ENCODE measurements around the gene PXYLP1.
A peak's percentile ranks its signal among the peaks of the same experiment; 100 is the strongest.

Gene PXYLP1

DNA sequence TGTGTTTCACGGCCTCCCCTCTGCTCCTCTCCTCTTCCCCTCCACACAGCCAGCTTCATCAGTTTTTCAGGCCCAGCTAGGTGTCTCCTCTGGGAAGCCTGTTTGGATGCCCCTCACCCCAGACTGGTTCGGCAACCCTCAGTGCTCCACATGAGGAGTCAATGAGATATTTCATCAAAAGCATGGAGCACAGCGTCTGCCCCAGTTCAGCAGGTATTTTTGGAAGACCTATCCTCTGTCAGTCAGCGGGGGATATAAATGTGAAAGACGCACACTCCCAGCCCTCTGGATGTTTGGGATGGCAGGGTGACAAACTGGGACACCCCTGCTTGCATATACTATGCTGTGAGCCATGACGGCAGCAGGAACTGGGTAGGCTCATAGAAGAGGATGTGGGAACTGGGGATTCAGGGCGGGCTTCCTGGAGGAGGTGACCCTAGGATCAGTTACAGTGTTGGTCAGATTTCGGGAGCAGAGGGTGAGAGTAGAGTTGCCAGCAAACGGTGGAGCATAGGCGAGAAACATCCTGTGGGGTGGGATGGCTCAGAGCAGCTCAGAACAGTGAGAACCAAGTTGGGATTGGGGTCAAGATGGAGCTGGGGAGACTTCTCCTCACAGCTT is 42.9 kb downstream of the PXYLP1 start:
- Histone ChIP-seq H3K79me1 (replicated peaks; ENCODE audit: low read length, poor library complexity, severe bottlenecking) (no peaks in the 10 kb centered on the region), H3K14ac (ENCODE audit: low read length in 2 of 2) (peak overlapping the region in 1 of 2 experiments; percentile 53), H2BK15ac (ENCODE audit: low read depth, poor library complexity, severe bottlenecking) (no peak overlapping the region), H3K9me3 (ENCODE audit: control insufficient read depth, low read length) (no peaks in the 10 kb centered on the region), H2BK12ac (ENCODE audit: low read length in 2 of 2) (no peak overlapping the region), H4K8ac (ENCODE audit: low read length) (no peak overlapping the region), H3K27ac (ENCODE audit: low read length, poor library complexity, severe bottlenecking) (no peak overlapping the region), H4K91ac (ENCODE audit: low read length) (peak overlapping the region; percentile 10), H3K18ac (ENCODE audit: low read depth in 1 of 2, low read length in 2 of 2) (peak overlapping the region in 1 of 2 experiments; percentile 41), H3K4me3 (ENCODE audit: insufficient read depth in 1 of 2, low read depth in 1 of 2, low read length in 2 of 2) (no peak overlapping the region), H3K4me2 (ENCODE audit: low read length, poor library complexity, severe bottlenecking) (no peak overlapping the region), H2AFZ (ENCODE audit: low read depth, low read length) (no peak overlapping the region), H2BK120ac (ENCODE audit: low read depth, low read length) (no peak overlapping the region), H3K4ac (ENCODE audit: low read depth in 1 of 2, low read length in 2 of 2) (no peak overlapping the region), H3K36me3 (ENCODE audit: control insufficient read depth in 1 of 2, insufficient read depth in 2 of 2, low read depth in 1 of 2, low read length in 2 of 2) (peaks cover 2 to 7% of the 10 kb centered on the region in 2 experiments), H3K27me3 (ENCODE audit: control insufficient read depth in 1 of 2, insufficient read depth in 1 of 2, low read length in 2 of 2) (no peaks in the 10 kb centered on the region), H2BK5ac (ENCODE audit: low read depth, low read length, poor library complexity, severe bottlenecking) (no peak overlapping the region), H3K9ac (ENCODE audit: low read length) (no peak overlapping the region), H3K4me1 (ENCODE audit: control insufficient read depth, insufficient read depth, low read depth, low read length) (peaks cover 13% of the 10 kb centered on the region), H2AK5ac (ENCODE audit: low read length, severe bottlenecking) (no peak overlapping the region), H3K23ac (ENCODE audit: low read length in 2 of 2) (no peak overlapping the region)
- DNase-seq = no peak
- 96% methylated on average over 10 of the region's 10 CpGs for WGBS

DNA sequence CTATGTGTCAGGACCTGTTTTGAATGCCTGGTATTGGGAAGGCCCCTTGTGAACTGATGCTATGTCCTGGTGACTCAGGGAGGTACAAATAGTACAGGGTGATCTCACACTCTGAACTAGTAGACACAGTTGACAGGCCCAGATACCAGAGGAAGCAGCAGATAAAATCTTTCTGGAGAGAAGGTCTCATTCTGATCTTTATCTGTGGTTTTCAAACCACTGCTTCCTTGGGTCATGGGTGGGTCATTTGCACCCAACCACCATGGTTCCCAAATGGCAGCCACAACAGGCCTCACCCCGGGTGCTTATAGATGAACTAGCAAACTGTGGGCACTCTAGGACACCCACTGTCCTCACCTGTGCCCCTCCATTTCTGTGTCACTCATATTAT is 43.4 kb downstream of the PXYLP1 start:
- Histone ChIP-seq H3K4me3 (ENCODE audit: insufficient read depth in 1 of 2, low read depth in 1 of 2, low read length in 2 of 2) (no peak overlapping the region), H3K27me3 (ENCODE audit: control insufficient read depth in 1 of 2, insufficient read depth in 1 of 2, low read length in 2 of 2) (no peaks in the 10 kb centered on the region), H2AK5ac (ENCODE audit: low read length, severe bottlenecking) (no peak overlapping the region), H3K79me1 (replicated peaks; ENCODE audit: low read length, poor library complexity, severe bottlenecking) (no peaks in the 10 kb centered on the region), H2BK120ac (ENCODE audit: low read depth, low read length) (no peak overlapping the region), H2BK15ac (ENCODE audit: low read depth, poor library complexity, severe bottlenecking) (no peak overlapping the region), H2BK12ac (ENCODE audit: low read length in 2 of 2) (no peak overlapping the region), H3K36me3 (ENCODE audit: control insufficient read depth in 1 of 2, insufficient read depth in 2 of 2, low read depth in 1 of 2, low read length in 2 of 2) (peaks cover 5 to 7% of the 10 kb centered on the region in 2 experiments), H2BK5ac (ENCODE audit: low read depth, low read length, poor library complexity, severe bottlenecking) (no peak overlapping the region), H3K4me1 (ENCODE audit: control insufficient read depth, insufficient read depth, low read depth, low read length) (peaks cover 16% of the 10 kb centered on the region), H4K8ac (ENCODE audit: low read length) (no peak overlapping the region), H3K9me3 (ENCODE audit: control insufficient read depth, low read length) (no peaks in the 10 kb centered on the region), H4K91ac (ENCODE audit: low read length) (no peak overlapping the region), H3K9ac (ENCODE audit: low read length) (no peak overlapping the region), H3K14ac (ENCODE audit: low read length in 2 of 2) (no peak overlapping the region), H3K23ac (ENCODE audit: low read length in 2 of 2) (no peak overlapping the region), H2AFZ (ENCODE audit: low read depth, low read length) (no peak overlapping the region), H3K4ac (ENCODE audit: low read depth in 1 of 2, low read length in 2 of 2) (no peak overlapping the region), H3K4me2 (ENCODE audit: low read length, poor library complexity, severe bottlenecking) (no peak overlapping the region), H3K18ac (ENCODE audit: low read depth in 1 of 2, low read length in 2 of 2) (no peak overlapping the region), H3K27ac (ENCODE audit: low read length, poor library complexity, severe bottlenecking) (no peak overlapping the region)
- peak; percentile 76 for DNase-seq
- 81% methylated on average over 1 of the region's 1 CpG for WGBS

DNA sequence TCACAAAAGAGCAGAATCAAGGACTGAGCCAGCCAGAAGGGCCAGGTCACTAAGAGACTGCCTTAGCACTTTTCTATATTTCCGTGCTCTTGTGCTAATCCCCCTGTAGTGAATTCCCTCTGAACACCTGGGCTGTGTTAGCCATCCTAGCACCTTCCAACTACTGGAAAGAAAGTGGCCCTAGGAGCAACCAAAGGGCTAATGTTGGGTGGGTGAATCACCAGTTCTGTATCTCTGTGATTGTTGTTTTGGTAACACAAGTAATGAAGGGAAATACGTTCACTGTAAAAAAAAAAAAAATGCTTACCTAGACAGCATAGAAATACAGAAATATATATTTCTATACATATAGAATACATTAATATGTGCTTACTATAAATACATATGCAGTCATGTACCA is 43.9 kb downstream of the PXYLP1 start:
- no peak overlapping the region for H2BK15ac ChIP-seq (ENCODE audit: low read depth, poor library complexity, severe bottlenecking)
- peaks cover 5 to 7% of the 10 kb centered on the region in 2 experiments for H3K36me3 ChIP-seq (ENCODE audit: control insufficient read depth in 1 of 2, insufficient read depth in 2 of 2, low read depth in 1 of 2, low read length in 2 of 2)
- H3K27me3 ChIP-seq (ENCODE audit: control insufficient read depth in 1 of 2, insufficient read depth in 1 of 2, low read length in 2 of 2) = no peaks in the 10 kb centered on the region
- no peak overlapping the region for H3K4me2 ChIP-seq (ENCODE audit: low read length, poor library complexity, severe bottlenecking)
- H3K14ac ChIP-seq (ENCODE audit: low read length in 2 of 2) = no peak overlapping the region
- no peaks in the 10 kb centered on the region for H3K79me1 ChIP-seq (replicated peaks; ENCODE audit: low read length, poor library complexity, severe bottlenecking)
- H2AK5ac ChIP-seq (ENCODE audit: low read length, severe bottlenecking) = peak overlapping the region; percentile 50
- no peak overlapping the region for H2BK5ac ChIP-seq (ENCODE audit: low read depth, low read length, poor library complexity, severe bottlenecking)
- H3K4me3 ChIP-seq (ENCODE audit: insufficient read depth in 1 of 2, low read depth in 1 of 2, low read length in 2 of 2) = no peak overlapping the region
- peak; percentile 36 for DNase-seq
- peaks cover 17% of the 10 kb centered on the region for H3K4me1 ChIP-seq (ENCODE audit: control insufficient read depth, insufficient read depth, low read depth, low read length)
- 71% methylated on average over 1 of the region's 2 CpGs for WGBS
- no peak overlapping the region for H4K8ac ChIP-seq (ENCODE audit: low read length)
- no peak overlapping the region for H2BK12ac ChIP-seq (ENCODE audit: low read length in 2 of 2)
- no peak overlapping the region for H3K18ac ChIP-seq (ENCODE audit: low read depth in 1 of 2, low read length in 2 of 2)
- H2AFZ ChIP-seq (ENCODE audit: low read depth, low read length) = no peak overlapping the region
- no peak overlapping the region for H2BK120ac ChIP-seq (ENCODE audit: low read depth, low read length)
- H4K91ac ChIP-seq (ENCODE audit: low read length) = no peak overlapping the region
- H3K23ac ChIP-seq (ENCODE audit: low read length in 2 of 2) = no peak overlapping the region
- H3K9ac ChIP-seq (ENCODE audit: low read length) = no peak overlapping the region
- no peak overlapping the region for H3K4ac ChIP-seq (ENCODE audit: low read depth in 1 of 2, low read length in 2 of 2)
- no peak overlapping the region for H3K27ac ChIP-seq (ENCODE audit: low read length, poor library complexity, severe bottlenecking)
- no peaks in the 10 kb centered on the region for H3K9me3 ChIP-seq (ENCODE audit: control insufficient read depth, low read length)

DNA sequence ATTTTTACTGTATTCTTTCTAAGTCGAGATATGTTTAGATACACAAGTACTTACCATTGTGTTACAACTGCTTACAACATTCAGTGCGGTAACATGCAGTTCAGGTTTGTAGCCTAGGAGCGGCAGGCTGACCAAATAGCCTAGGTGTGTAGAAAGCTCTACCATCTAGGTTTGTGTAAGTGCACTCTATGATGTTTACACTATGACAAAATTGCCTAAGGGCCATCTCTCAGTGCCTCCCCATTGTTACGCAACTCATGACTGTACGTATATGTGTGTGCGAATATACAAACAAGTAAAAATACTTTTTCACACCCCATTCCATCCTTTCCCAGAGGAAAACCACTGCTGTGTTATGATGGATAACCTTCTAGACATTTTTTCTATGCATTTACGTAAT is 44.3 kb downstream of the PXYLP1 start:
- peak; percentile 89 for DNase-seq
- H3K79me1 ChIP-seq (replicated peaks; ENCODE audit: low read length, poor library complexity, severe bottlenecking) = no peaks in the 10 kb centered on the region
- no peak overlapping the region for H3K4me3 ChIP-seq (ENCODE audit: insufficient read depth in 1 of 2, low read depth in 1 of 2, low read length in 2 of 2)
- no peaks in the 10 kb centered on the region for H3K27me3 ChIP-seq (ENCODE audit: control insufficient read depth in 1 of 2, insufficient read depth in 1 of 2, low read length in 2 of 2)
- no peak overlapping the region for H2BK5ac ChIP-seq (ENCODE audit: low read depth, low read length, poor library complexity, severe bottlenecking)
- H2BK15ac ChIP-seq (ENCODE audit: low read depth, poor library complexity, severe bottlenecking) = no peak overlapping the region
- no peak overlapping the region for H4K8ac ChIP-seq (ENCODE audit: low read length)
- WGBS = 93% methylated on average over 3 of the region's 7 CpGs
- H2AFZ ChIP-seq (ENCODE audit: low read depth, low read length) = no peak overlapping the region
- no peak overlapping the region for H3K14ac ChIP-seq (ENCODE audit: low read length in 2 of 2)
- no peak overlapping the region for H4K91ac ChIP-seq (ENCODE audit: low read length)
- H3K36me3 ChIP-seq (ENCODE audit: control insufficient read depth in 1 of 2, insufficient read depth in 2 of 2, low read depth in 1 of 2, low read length in 2 of 2) = peaks cover 5 to 7% of the 10 kb centered on the region in 2 experiments
- no peak overlapping the region for H3K18ac ChIP-seq (ENCODE audit: low read depth in 1 of 2, low read length in 2 of 2)
- no peak overlapping the region for H3K23ac ChIP-seq (ENCODE audit: low read length in 2 of 2)
- peaks cover 19% of the 10 kb centered on the region for H3K4me1 ChIP-seq (ENCODE audit: control insufficient read depth, insufficient read depth, low read depth, low read length)
- H3K4ac ChIP-seq (ENCODE audit: low read depth in 1 of 2, low read length in 2 of 2) = no peak overlapping the region
- no peak overlapping the region for H3K9ac ChIP-seq (ENCODE audit: low read length)
- H2BK120ac ChIP-seq (ENCODE audit: low read depth, low read length) = no peak overlapping the region
- H3K9me3 ChIP-seq (ENCODE audit: control insufficient read depth, low read length) = no peaks in the 10 kb centered on the region
- no peak overlapping the region for H2AK5ac ChIP-seq (ENCODE audit: low read length, severe bottlenecking)
- no peak overlapping the region for H2BK12ac ChIP-seq (ENCODE audit: low read length in 2 of 2)
- H3K27ac ChIP-seq (ENCODE audit: low read length, poor library complexity, severe bottlenecking) = no peak overlapping the region
- H3K4me2 ChIP-seq (ENCODE audit: low read length, poor library complexity, severe bottlenecking) = no peak overlapping the region
